AG08396 (cell line): Measurements from ENCODE around the gene KLHL22.
"Not testable (repeated sequence)": the region's sequence is repeated elsewhere in the genome, so short reads cannot be mapped to it uniquely, and the experiment has no call there.

Experiments
- DNase-seq: peaks from one replicate; pipeline ENCODE4 v3.0.0; 2012; ENCODE audit warnings: low spot score, mixed read lengths

KLHL22 gene

GRCh38 chr22:20524004-20524481 is 28.4 kb upstream of the KLHL22 start:
- no peak for DNase-seq

DNA sequence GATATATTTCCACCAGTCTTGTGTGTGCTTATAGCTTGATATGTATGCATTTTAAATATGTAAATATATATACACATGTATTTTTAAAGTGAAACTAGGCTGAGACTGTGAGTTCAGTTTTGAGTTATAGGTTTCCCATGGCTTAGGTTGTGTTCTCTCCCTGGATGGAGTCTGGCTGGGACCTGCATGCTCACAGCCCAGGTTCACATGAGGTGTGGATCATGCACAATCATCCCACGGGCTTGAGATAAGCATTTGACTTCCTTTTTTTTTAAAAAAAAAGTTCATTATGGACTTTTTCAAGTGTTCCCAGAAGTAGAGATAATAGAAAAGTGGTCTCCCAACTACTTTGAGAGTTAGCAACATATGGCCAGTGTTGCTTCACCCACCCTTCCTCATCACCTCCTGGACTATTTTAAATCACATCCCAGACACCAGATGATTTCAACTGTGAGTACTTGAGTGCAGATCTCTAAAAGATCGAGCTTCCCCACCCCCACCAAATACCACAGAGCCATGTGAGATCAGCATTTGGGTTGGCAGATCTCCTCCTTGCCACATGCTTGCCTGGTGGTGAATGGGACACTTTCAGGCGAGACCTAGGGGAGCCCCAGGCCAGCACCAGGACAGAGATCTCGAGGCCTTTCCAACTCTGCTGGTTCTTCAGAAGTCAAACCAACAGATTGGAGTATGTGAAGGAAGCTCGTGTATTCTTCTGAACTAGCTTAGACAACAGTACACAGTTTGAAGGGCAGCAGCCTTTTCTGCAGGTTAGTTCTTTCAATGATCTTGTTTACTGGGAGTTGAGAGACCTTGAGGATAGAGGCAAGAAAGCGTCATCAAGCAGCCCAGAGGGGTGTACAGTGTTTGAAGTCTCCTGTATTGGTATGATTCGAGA is 27.7 kb upstream of the KLHL22 start:
- DNase-seq, result no peak

DNA sequence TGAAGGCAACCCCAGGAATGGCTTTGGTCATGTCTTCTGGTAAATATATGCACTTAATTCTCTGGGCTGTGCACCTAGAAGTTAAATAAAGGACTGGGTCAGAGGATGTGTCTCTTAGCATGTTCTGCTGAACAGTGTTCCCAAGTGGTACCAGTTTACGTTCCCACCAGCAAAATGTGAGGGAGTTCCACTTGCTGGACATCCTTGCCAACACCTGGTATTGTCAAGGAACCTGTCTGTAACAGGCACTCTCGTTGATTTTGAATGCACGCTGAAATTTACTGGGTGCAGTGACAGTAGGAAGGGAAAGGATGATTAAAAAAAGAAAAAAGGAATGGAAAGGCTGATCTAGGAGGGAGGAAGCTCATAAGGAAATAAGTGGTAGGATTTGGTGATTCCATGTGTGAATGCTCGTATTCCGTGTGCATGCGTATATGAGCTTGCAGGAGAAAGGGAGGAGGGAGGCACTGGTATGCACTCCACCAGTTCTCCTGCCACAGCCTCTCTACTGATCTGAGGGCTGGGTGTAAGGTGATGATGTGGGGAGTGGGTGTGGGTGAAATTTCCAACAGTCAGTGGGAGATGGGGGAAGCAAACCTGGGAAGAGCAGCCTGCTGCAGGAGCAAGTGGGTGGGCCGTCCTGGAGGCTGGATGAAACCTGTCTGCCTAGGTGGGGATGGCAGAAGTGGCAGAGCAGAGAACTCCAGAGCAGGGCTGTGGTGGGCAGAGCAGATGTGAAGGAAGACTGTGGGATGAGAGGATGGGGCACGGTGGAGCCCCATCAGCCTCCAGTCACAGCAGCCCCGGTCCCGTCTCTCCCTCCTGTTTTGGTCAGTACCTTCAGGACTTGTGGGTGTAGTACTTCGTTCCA is 26.8 kb upstream of the KLHL22 start:
- no peak for DNase-seq

GRCh38 chr22:20520093-20520511 is 24.5 kb upstream of the KLHL22 start:
- no peak for DNase-seq

GRCh38 chr22:20519558-20519957 is 24.0 kb upstream of the KLHL22 start:
- DNase-seq, result no peak

- DNase-seq, result no peak
These were observed 22.4 kb upstream of the KLHL22 start for GRCh38 chr22:20517841-20518592.

- DNase-seq, result no peak
These were observed 21.8 kb upstream of the KLHL22 start for GRCh38 chr22:20517422-20517821.

DNA sequence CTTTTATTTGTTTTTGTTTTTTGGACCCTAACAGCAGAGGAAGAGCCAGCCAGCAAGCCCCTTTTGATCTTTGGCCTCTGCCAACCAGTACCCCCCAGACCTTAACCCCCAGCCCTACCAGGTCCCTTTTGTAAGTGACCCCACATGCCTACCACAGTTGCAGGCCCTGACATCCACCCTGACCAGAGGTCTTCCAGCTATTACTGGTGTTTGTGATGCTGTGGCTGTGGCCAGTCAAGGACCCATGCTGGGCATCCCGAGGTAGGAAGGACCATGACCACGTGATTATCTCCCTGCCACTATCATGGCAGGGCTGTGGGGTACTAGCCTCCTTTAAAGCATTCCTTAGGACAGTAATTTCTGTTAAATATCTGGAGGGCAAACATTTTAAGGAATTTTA is 20.8 kb upstream of the KLHL22 start:
- no peak for DNase-seq

- peak; percentile 82 for DNase-seq
These were observed 19.2 kb upstream of the KLHL22 start for GRCh38 chr22:20514658-20515406.

DNA sequence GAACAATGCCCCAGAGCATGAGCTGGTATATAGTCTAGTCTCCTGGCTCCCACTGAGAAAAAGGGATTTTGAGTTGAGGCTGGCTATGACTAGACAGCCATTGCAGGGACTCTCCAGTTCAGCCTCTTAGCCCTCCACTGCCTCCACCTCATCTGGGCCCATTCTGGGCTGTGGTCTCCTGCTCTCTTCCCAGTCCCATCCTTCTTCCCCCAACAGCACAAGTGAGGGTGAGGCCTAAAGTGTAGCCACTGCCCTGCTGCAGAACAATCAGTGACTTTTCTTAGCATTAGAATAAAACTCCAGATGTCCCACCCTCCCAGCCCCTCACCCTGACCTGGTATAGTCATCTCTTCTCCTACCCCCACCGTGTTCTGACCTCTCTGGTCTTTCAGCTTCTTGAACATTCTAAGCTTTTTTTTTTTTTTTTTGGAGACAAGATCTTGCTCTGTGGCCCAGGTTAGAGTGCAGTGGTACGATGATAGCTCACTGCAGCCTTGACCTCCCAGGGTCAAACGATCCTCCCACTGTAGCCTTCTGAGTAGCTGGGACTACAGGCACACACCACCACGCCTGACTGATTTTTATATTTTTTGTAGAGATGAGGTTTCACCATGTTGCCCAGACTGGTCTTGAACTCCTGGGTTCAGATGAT is 16.1 kb upstream of the KLHL22 start:
- no peak for DNase-seq

DNA sequence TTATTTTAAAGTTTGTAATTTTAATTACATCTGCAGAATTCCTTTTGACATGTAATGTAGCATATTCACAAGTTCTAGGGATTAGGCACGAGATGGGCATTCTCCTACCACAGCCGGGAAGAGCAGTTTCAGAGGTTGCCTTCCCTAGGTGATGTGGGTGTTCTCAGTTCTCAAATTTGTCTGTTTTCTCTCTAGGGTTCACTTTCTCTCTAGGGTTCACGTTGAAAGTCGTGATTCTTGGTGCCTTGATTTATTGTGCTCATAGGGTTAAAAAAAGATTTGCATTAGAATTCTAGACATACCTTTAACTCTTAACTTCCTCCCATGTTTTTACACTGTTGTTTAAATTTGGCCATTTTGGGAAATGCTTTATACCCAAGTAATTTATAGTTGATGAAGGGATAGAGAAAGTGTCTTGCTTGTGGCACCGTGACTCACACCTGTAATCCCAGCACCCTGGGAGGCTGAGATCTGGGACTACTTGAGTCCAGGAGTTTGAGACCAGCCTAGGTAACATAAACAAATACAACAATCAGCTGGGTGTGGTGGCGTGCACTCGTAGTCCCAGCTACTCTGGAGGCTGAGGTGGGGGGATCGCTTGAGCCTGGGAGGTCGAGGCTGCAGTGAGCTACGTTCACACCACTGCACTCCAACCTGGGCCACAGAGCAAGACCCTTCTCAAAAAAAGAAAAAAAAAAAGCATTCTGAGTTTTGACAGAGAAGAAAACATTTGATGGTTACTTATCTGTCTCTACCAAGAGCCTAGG is 15.4 kb upstream of the KLHL22 start:
- no peak for DNase-seq

- DNase-seq, result peak; percentile 84
These were observed 13.9 kb upstream of the KLHL22 start for GRCh38 chr22:20509344-20510047.

DNA sequence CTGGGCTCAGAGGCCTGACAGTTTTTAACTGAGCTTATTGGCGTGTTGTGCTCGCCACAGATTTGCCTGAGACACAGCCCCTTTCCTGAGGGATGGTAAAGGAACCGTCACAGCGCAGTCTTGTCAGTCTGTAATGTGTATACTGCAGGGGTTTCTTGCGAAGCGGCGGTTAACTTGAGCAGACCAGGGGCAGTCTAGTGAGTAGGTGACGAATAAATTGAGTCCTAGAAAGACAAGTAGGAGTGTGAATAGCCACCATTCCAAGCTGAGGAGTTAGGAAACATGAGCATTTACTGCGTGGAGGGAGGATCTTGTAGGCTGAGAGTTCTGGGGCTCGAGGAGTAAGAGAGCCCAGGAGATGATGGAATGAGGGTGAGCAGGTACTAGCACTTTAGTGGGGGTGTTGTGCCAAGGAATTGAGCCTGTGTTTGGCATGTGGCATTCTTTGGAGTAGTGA is 13.2 kb upstream of the KLHL22 start:
- DNase-seq, result no peak

GRCh38 chr22:20508067-20508755 is 12.6 kb upstream of the KLHL22 start:
- not testable (repeated sequence) for DNase-seq

GRCh38 chr22:20507253-20508066 is 11.9 kb upstream of the KLHL22 start, which contains the start of gene MED15:
TSS of gene MED15 (plus strand) at chr22:20507610. CDS start at chr22:20507679, 69 bp downstream.
- DNase-seq, result peak; percentile 84

DNA sequence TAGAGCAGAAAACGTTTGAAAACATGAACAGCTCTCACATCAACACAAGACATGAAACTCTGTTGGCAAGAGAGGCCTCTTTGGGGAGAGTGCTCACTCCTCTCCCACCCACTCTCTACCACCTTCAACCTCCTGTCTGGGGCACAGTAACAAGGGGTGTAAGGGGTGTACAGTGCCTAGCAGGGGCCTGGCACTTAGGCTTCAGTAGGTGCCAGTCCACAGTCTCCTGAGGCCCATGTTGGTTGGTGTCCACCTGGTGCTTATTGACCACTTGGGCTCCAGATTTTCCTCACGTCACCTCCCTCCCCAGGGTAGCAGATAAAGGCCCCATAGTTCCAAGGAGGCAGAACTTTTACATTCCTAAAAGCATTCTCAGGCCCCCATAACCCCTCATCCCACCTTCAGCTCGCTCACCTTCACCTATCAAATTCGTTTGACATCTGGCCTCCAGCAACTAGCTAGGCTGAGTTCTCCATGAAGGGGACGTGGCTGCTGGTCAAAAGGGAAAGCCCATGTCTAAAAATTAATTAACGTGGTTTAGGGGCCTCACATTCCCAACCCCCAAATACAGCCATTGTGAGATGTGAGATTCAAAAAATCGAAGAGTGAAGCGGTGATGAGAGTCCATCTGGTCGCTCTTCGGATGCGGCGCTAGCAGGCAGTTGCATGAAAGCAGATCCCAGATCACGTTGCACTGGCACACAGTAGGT is 11.1 kb upstream of the KLHL22 start:
- no peak for DNase-seq
